Mesendoderm (in vitro differentiated cells): ENCODE data around the gene ANXA6.

ENCODE experiments used
- DNase-seq: peaks from one replicate; pipeline ENCODE4 v3.0.0; 2013
- H2AK5ac ChIP-seq: 2 replicates; pipeline ENCODE4 v1.6.1; 2013; ENCODE audit warnings: low read length, inconsistent platforms
- H2BK120ac ChIP-seq: 2 replicates; pipeline ENCODE4 v1.6.1; 2013; ENCODE audit warnings: low read depth, mild to moderate bottlenecking, low read length, moderate library complexity, mixed read lengths
- H2BK15ac ChIP-seq: replicated peaks from 2 replicates; pipeline ENCODE4 v1.6.1; 2013; ENCODE audit warnings: low read depth, mild to moderate bottlenecking, moderate library complexity
- H2BK5ac ChIP-seq: 2 replicates; pipeline ENCODE4 v1.6.1; 2013; ENCODE audit warnings: low read length, inconsistent platforms
- H3K18ac ChIP-seq: 2 replicates; pipeline ENCODE4 v1.6.1; 2013; ENCODE audit warnings: mild to moderate bottlenecking, low read length, mixed read lengths
- H3K23ac ChIP-seq: one replicate; pipeline ENCODE4 v1.6.1; 2013; ENCODE audit warnings: low read length
- H3K27ac ChIP-seq: 2 replicates; pipeline ENCODE4 v1.5.1; 2013; ENCODE audit warnings: low read depth, mild to moderate bottlenecking, inconsistent platforms, low read length, moderate library complexity
- H3K27me3 ChIP-seq: 2 replicates; pipeline ENCODE4 v1.6.1; 2013; ENCODE audit warnings: low read length, control low read depth, mild to moderate bottlenecking, inconsistent platforms; ENCODE audit not compliant: insufficient read depth, poor library complexity
- H3K36me3 ChIP-seq: 2 replicates; pipeline ENCODE4 v1.6.1; 2013; ENCODE audit warnings: low read length, inconsistent platforms; ENCODE audit not compliant: control insufficient read depth, insufficient read depth
- H3K4ac ChIP-seq: one replicate; pipeline ENCODE4 v1.6.1; 2013; ENCODE audit warnings: low read depth, mild to moderate bottlenecking, low read length, moderate library complexity
- H3K4me1 ChIP-seq: 2 replicates; pipeline ENCODE4 v1.6.1; 2013; ENCODE audit warnings: low read depth, low read length, inconsistent platforms; ENCODE audit not compliant: control insufficient read depth
- H3K4me2 ChIP-seq: 2 replicates; pipeline ENCODE4 v1.6.1; 2013; ENCODE audit warnings: low read length
- H3K4me3 ChIP-seq: 2 replicates; pipeline ENCODE4 v1.5.1; 2013; ENCODE audit warnings: mild to moderate bottlenecking, low read length
- H3K56ac ChIP-seq: one replicate; pipeline ENCODE4 v1.6.1; 2013; ENCODE audit warnings: low read length
- H3K79me1 ChIP-seq: 2 replicates; pipeline ENCODE4 v1.6.1; 2013; ENCODE audit warnings: low read length, inconsistent platforms
- H3K79me2 ChIP-seq: 2 replicates; pipeline ENCODE4 v1.6.1; 2013; ENCODE audit warnings: mild to moderate bottlenecking, low read length; ENCODE audit not compliant: control insufficient read depth, insufficient read depth
- H3K9ac ChIP-seq: 2 replicates; pipeline ENCODE4 v1.6.1; 2013; ENCODE audit warnings: low read length, inconsistent platforms
- H4K5ac ChIP-seq: one replicate; pipeline ENCODE4 v1.6.1; 2013; ENCODE audit warnings: low read length
- H4K8ac ChIP-seq: one replicate; pipeline ENCODE4 v1.6.1; 2013; ENCODE audit warnings: low read depth, mild to moderate bottlenecking, control low read depth, low read length, moderate library complexity
- WGBS: extraction: QIAGEN DNeasy Blood & Tissue Kit; methylation state at CpG from one replicate; pipeline ENCODE4 v1.1.7; 2013; ENCODE audit warnings: low lambda C conversion rate, missing lambda C conversion rate; ENCODE audit not compliant: insufficient coverage; ENCODE audit errors: extremely low coverage; 5-methylcytosine and 5-hydroxymethylcytosine counted together

Gene ANXA6

GRCh38 chr5:151093476-151093889 lies 64.1 kb downstream of the ANXA6 start:
- no peak overlapping the region for H3K27ac ChIP-seq
- no CpG with 5 or more reads among the region's 2 CpGs for WGBS

GRCh38 chr5:151092762-151093161 lies 64.8 kb downstream of the ANXA6 start:
- Histone ChIP-seq H2BK120ac (no peak overlapping the region), H4K5ac (no peak overlapping the region), H3K27ac (no peak overlapping the region), H3K23ac (no peak overlapping the region), H3K4me2 (no peak overlapping the region), H3K79me1 (no peaks in the 10 kb centered on the region), H3K18ac (no peak overlapping the region), H2BK5ac (no peak overlapping the region), H4K8ac (no peak overlapping the region), H2BK15ac (no peak overlapping the region), H3K4ac (no peak overlapping the region), H3K27me3 (no peaks in the 10 kb centered on the region), H3K9ac (no peak overlapping the region), H3K4me3 (no peak overlapping the region), H3K56ac (no peak overlapping the region), H2AK5ac (no peak overlapping the region), H3K36me3 (no peaks in the 10 kb centered on the region), H3K79me2 (no peaks in the 10 kb centered on the region), H3K4me1 (peaks cover 3% of the 10 kb centered on the region)
- WGBS = no CpG with 5 or more reads among the region's 2 CpGs
- DNase-seq = no peak

More at GRCh38 chr5:151093476-151093889, 64.1 kb downstream of the ANXA6 start:
- no peaks in the 10 kb centered on the region for H3K27me3 ChIP-seq
- H3K18ac ChIP-seq = no peak overlapping the region
- no peak overlapping the region for H2AK5ac ChIP-seq
- DNase-seq = peak; percentile 83
- no peak overlapping the region for H4K5ac ChIP-seq
- no peak overlapping the region for H3K23ac ChIP-seq
- H3K79me1 ChIP-seq = no peaks in the 10 kb centered on the region
- no peak overlapping the region for H3K9ac ChIP-seq
- no peak overlapping the region for H2BK15ac ChIP-seq
- no peak overlapping the region for H3K4me3 ChIP-seq
- H2BK5ac ChIP-seq = no peak overlapping the region
- H3K4me1 ChIP-seq = peaks cover 3% of the 10 kb centered on the region
- H4K8ac ChIP-seq = no peak overlapping the region
- no peak overlapping the region for H3K4me2 ChIP-seq
- no peak overlapping the region for H3K56ac ChIP-seq
- H3K36me3 ChIP-seq = no peaks in the 10 kb centered on the region
- no peaks in the 10 kb centered on the region for H3K79me2 ChIP-seq
- no peak overlapping the region for H2BK120ac ChIP-seq
- H3K4ac ChIP-seq = no peak overlapping the region

- Histone ChIP-seq H3K23ac (no peak overlapping the region), H3K79me2 (no peaks in the 10 kb centered on the region), H3K4me3 (no peak overlapping the region), H3K4me1 (peaks cover 3% of the 10 kb centered on the region), H3K4me2 (no peak overlapping the region), H2BK120ac (no peak overlapping the region), H3K79me1 (no peaks in the 10 kb centered on the region), H3K4ac (no peak overlapping the region), H4K8ac (no peak overlapping the region), H3K56ac (no peak overlapping the region), H2BK15ac (no peak overlapping the region), H2BK5ac (no peak overlapping the region), H3K36me3 (no peaks in the 10 kb centered on the region), H4K5ac (no peak overlapping the region), H3K27me3 (no peaks in the 10 kb centered on the region), H3K18ac (no peak overlapping the region), H3K27ac (no peak overlapping the region), H2AK5ac (no peak overlapping the region), H3K9ac (no peak overlapping the region)
- DNase-seq = no peak
- no CpG with 5 or more reads among the region's 2 CpGs for WGBS
These were observed 67.9 kb downstream of the ANXA6 start for GRCh38 chr5:151089726-151090125.

GRCh38 chr5:151088986-151089385 lies 68.6 kb downstream of the ANXA6 start:
- no peak overlapping the region for H3K4me2 ChIP-seq
- no peak overlapping the region for H2BK15ac ChIP-seq
- no peak overlapping the region for H4K5ac ChIP-seq
- H3K18ac ChIP-seq = no peak overlapping the region
- no peak overlapping the region for H3K9ac ChIP-seq
- no peaks in the 10 kb centered on the region for H3K79me1 ChIP-seq
- no peak overlapping the region for H2BK5ac ChIP-seq
- H2AK5ac ChIP-seq = no peak overlapping the region
- no CpG with 5 or more reads among the region's 4 CpGs for WGBS
- DNase-seq = no peak
- H2BK120ac ChIP-seq = no peak overlapping the region
- H3K4ac ChIP-seq = no peak overlapping the region
- peaks cover 2% of the 10 kb centered on the region for H3K4me1 ChIP-seq
- H3K36me3 ChIP-seq = no peaks in the 10 kb centered on the region
- H3K79me2 ChIP-seq = no peaks in the 10 kb centered on the region
- no peak overlapping the region for H3K4me3 ChIP-seq
- H4K8ac ChIP-seq = no peak overlapping the region
- no peak overlapping the region for H3K56ac ChIP-seq
- no peaks in the 10 kb centered on the region for H3K27me3 ChIP-seq
- no peak overlapping the region for H3K23ac ChIP-seq
- no peak overlapping the region for H3K27ac ChIP-seq

- Histone ChIP-seq H3K56ac (no peak overlapping the region), H3K4me3 (no peak overlapping the region), H4K5ac (no peak overlapping the region), H3K36me3 (no peaks in the 10 kb centered on the region), H3K23ac (no peak overlapping the region), H3K79me2 (no peaks in the 10 kb centered on the region), H3K4me2 (no peak overlapping the region), H3K4ac (no peak overlapping the region), H3K27ac (no peak overlapping the region), H3K79me1 (no peaks in the 10 kb centered on the region), H2AK5ac (no peak overlapping the region), H4K8ac (no peak overlapping the region), H2BK5ac (no peak overlapping the region), H3K27me3 (no peaks in the 10 kb centered on the region), H3K4me1 (no peaks in the 10 kb centered on the region), H3K9ac (no peak overlapping the region), H2BK15ac (no peak overlapping the region), H3K18ac (no peak overlapping the region), H2BK120ac (no peak overlapping the region)
- no CpG with 5 or more reads among the region's 7 CpGs for WGBS
- DNase-seq = no peak
These were observed 70.1 kb downstream of the ANXA6 start for GRCh38 chr5:151087486-151087885.

GRCh38 chr5:151086905-151087360 lies 70.6 kb downstream of the ANXA6 start:
- Histone ChIP-seq H3K23ac (no peak overlapping the region), H2BK15ac (no peak overlapping the region), H3K36me3 (no peaks in the 10 kb centered on the region), H3K4me1 (no peaks in the 10 kb centered on the region), H4K8ac (no peak overlapping the region), H3K79me1 (no peaks in the 10 kb centered on the region), H3K79me2 (no peaks in the 10 kb centered on the region), H4K5ac (no peak overlapping the region), H3K18ac (no peak overlapping the region), H3K56ac (no peak overlapping the region), H3K9ac (no peak overlapping the region), H3K27ac (no peak overlapping the region), H2AK5ac (no peak overlapping the region), H2BK120ac (no peak overlapping the region), H3K27me3 (no peaks in the 10 kb centered on the region), H2BK5ac (no peak overlapping the region), H3K4me3 (no peak overlapping the region), H3K4ac (no peak overlapping the region), H3K4me2 (no peak overlapping the region)
- DNase-seq = no peak
- no CpG with 5 or more reads among the region's 10 CpGs for WGBS
